Measurements from ENCODE around the gene SLC38A7. TPM values are rescaled to one million over a fixed set of nuclear protein-coding genes. Genes with fewer than 3 reads are reported as not detected.
"Not testable (repeated sequence)": the region's sequence is repeated elsewhere in the genome, so short reads cannot be mapped to it uniquely, and the experiment has no call there.

Gene SLC38A7
- total and polyA plus RNA-seq, 5 donors from 2014 or later: 2.4 to 10.2 (median 3.8) TPM

DNA sequence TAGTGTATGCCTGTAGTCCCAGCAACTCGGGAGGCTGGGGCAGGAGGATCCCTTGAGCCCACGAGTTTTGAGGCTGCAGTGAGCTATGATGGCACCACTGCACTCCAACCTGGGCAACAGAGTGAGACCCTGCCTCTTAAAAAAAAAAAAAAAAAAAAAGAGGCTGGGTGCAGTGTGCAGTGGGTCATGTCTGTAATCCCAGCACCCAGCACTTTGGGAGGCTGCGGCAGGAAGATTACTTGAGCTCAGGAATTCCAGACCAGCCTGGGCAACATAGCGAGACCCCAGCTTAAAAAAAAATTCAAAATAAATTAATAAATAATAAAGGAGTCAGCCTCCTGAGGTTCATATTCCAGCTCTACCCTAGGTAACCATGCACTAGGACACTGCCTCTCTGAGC is 45.3 kb downstream of the SLC38A7 start:
- no peak overlapping the region for H3K4me3 ChIP-seq (ENCODE audit: low read depth, low read length)
- Mint-ChIP-seq H3K4me1 (peaks cover 0 to 5% (median 0%) of the 10 kb centered on the region in 4 donors), H3K9me3 (peaks cover 0 to 1% (median 0%) of the 10 kb centered on the region in 7 donors), H3K27me3 (peaks cover 17% of the 10 kb centered on the region), H3K36me3 (no peaks in the 10 kb centered on the region), H3K27ac (no peak overlapping the region), H3K4me3 (no peak overlapping the region)
- H3K4me1 ChIP-seq (ENCODE audit: control insufficient read depth, insufficient read depth, low read length, poor library complexity, severe bottlenecking): no peaks in the 10 kb centered on the region
- H3K27ac ChIP-seq (ENCODE audit: insufficient read depth, low read length, poor library complexity, severe bottlenecking): no peak overlapping the region
- ATAC-seq (ENCODE audit: low read depth in 2 of 2) (no peak), DNase-seq (no peak)
- no peaks in the 10 kb centered on the region for H3K36me3 ChIP-seq (ENCODE audit: control insufficient read depth, insufficient read depth, low read length)
- no peaks in the 10 kb centered on the region for H3K27me3 ChIP-seq (ENCODE audit: control insufficient read depth, insufficient read depth, low read length)
- H3K9me3 ChIP-seq (ENCODE audit: control insufficient read depth in 2 of 2, low read length in 2 of 2): no peaks in the 10 kb centered on the region

DNA sequence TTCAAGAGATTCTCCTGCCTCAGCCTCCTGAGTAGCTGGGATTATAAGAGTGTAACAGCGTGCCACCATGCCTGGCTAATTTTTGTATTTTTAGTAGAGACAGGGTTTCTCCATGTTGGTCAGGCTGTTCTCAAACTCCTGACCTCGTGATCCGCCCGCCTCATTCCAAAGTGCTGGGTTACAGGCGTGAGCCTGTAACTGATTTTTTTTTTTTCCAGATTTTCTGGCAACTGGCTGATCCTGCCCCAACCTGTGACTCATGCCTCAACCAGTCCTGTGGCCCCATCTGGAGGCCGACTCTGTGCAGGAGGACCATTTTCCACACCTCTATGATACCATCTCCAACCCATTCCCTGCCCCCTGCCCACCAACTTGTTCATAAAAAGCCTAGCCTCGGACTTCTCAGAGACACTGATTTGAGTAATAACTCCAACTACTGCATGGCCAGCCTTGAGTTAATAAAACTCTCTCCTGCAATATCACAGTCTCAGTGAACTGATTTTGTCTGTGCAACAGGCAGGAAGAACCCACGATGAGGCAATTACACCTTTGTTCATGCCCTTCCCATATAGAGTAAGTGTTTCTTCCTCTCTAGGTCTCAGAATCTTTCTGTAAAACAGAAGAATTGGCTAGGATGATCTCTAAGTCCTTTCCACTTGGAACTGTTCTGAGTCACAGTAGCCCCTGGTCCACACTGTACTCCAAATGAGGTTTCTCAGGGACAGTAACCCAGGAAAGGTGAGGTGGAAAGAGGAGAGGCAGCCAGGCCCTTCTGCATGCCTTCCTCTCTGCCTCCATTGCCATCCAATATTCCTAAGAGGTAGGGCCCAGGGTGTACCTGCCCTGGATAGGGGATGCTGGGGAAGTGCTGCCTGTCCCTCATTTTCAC is 46.2 kb downstream of the SLC38A7 start:
- Histone ChIP-seq H3K27ac (ENCODE audit: insufficient read depth, low read length, poor library complexity, severe bottlenecking) (no peak overlapping the region), H3K36me3 (ENCODE audit: control insufficient read depth, insufficient read depth, low read length) (no peaks in the 10 kb centered on the region), H3K4me1 (ENCODE audit: control insufficient read depth, insufficient read depth, low read length, poor library complexity, severe bottlenecking) (no peaks in the 10 kb centered on the region), H3K27me3 (ENCODE audit: control insufficient read depth, insufficient read depth, low read length) (no peaks in the 10 kb centered on the region), H3K9me3 (ENCODE audit: control insufficient read depth in 2 of 2, low read length in 2 of 2) (no peaks in the 10 kb centered on the region), H3K4me3 (ENCODE audit: low read depth, low read length) (no peak overlapping the region)
- Mint-ChIP-seq H3K4me1 (peaks cover 0 to 5% (median 0%) of the 10 kb centered on the region in 4 donors), H3K27ac (no peak overlapping the region), H3K27me3 (peaks cover 17% of the 10 kb centered on the region), H3K4me3 (no peak overlapping the region), H3K9me3 (peaks cover 0 to 1% (median 0%) of the 10 kb centered on the region in 7 donors), H3K36me3 (no peaks in the 10 kb centered on the region)
- DNase-seq: no peak
- no peak for ATAC-seq (ENCODE audit: low read depth in 2 of 2)

DNA sequence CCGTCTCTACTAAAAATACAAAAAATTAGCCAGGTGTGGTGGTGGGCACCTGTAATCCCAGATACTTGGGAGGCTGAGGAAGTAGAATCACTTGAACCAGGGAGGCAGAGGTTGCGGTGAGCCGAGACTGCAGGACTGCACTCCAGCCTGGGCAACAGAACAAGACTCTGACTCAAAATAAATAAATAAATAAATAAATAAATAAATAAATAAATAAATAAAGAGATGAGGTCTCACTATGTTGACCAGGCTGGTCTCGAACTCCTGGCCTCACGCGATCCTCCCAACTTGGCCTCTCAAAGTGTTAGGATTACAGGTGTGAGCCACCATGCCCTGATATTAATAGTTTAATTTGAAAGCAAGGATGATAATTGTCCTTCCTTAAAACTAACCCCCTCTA is 47.5 kb downstream of the SLC38A7 start:
- H3K27me3 ChIP-seq (ENCODE audit: control insufficient read depth, insufficient read depth, low read length); H3K9me3 Mint-ChIP-seq; DNase-seq; H3K4me3 ChIP-seq (ENCODE audit: low read depth, low read length); H3K27ac ChIP-seq (ENCODE audit: insufficient read depth, low read length, poor library complexity, severe bottlenecking); H3K9me3 ChIP-seq (ENCODE audit: control insufficient read depth in 2 of 2, low read length in 2 of 2); H3K36me3 ChIP-seq (ENCODE audit: control insufficient read depth, insufficient read depth, low read length); H3K4me1 ChIP-seq (ENCODE audit: control insufficient read depth, insufficient read depth, low read length, poor library complexity, severe bottlenecking); H3K27ac Mint-ChIP-seq; H3K4me1 Mint-ChIP-seq; ATAC-seq (ENCODE audit: low read depth in 2 of 2); H3K36me3 Mint-ChIP-seq; H3K4me3 Mint-ChIP-seq: not testable (repeated sequence)
- H3K27me3 Mint-ChIP-seq: peaks cover 17% of the 10 kb centered on the region

DNA sequence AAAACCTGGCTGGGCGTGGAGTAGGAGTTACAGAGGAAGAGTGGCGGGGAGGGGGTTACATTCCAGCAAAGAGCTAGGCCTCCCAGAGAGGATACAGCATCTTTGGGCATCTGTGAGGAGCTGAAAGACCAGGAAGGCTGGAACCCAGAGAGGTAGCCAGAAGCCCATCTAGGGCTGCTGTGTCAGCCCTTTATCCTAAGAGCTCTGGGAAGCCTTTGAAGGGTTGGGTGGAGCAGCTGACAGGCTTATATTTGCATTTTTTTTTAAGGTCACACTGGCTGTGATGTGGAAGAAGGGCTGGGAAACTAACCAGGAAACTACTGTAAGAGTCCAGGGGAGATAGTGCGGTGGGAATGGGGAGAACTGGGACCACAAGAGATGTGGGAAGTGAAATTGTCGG is 48.1 kb downstream of the SLC38A7 start:
- Mint-ChIP-seq H3K4me1 (peaks cover 0 to 7% (median 1%) of the 10 kb centered on the region in 4 donors), H3K4me3 (no peak overlapping the region), H3K36me3 (no peaks in the 10 kb centered on the region), H3K9me3 (peaks cover 0 to 1% (median 0%) of the 10 kb centered on the region in 7 donors), H3K27ac (no peak overlapping the region), H3K27me3 (peaks cover 17% of the 10 kb centered on the region)
- Histone ChIP-seq H3K4me1 (ENCODE audit: control insufficient read depth, insufficient read depth, low read length, poor library complexity, severe bottlenecking) (no peaks in the 10 kb centered on the region), H3K27ac (ENCODE audit: insufficient read depth, low read length, poor library complexity, severe bottlenecking) (no peak overlapping the region), H3K27me3 (ENCODE audit: control insufficient read depth, insufficient read depth, low read length) (no peaks in the 10 kb centered on the region), H3K4me3 (ENCODE audit: low read depth, low read length) (no peak overlapping the region), H3K9me3 (ENCODE audit: control insufficient read depth in 2 of 2, low read length in 2 of 2) (no peaks in the 10 kb centered on the region), H3K36me3 (ENCODE audit: control insufficient read depth, insufficient read depth, low read length) (no peaks in the 10 kb centered on the region)
- DNase-seq: no peak
- ATAC-seq (ENCODE audit: low read depth in 2 of 2): no peak

DNA sequence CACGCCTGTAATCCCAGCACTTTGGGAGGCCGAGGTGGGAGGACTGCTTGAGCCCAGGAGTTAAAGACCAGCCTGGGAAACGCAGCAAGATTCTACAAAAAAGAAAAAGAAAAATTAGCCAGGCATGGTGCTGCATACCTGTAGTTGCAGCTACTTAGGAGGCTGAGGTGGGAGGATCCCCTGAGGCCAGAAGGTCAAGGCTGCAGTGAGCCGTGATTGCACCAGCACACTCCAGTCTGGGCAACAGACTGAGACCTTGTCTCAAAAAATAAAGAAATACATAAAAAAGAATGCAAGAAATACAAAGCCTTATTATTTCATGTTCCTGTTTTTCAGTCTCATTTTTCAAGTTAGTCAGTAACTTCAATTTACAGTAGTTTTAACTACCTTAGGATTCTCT is 49.1 kb downstream of the SLC38A7 start:
- Mint-ChIP-seq H3K36me3 (no peaks in the 10 kb centered on the region), H3K27me3 (peaks cover 17% of the 10 kb centered on the region), H3K4me3 (no peak overlapping the region), H3K27ac (no peak overlapping the region), H3K9me3 (peaks cover 0 to 1% (median 0%) of the 10 kb centered on the region in 7 donors), H3K4me1 (peaks cover 0 to 8% (median 3%) of the 10 kb centered on the region in 4 donors)
- ATAC-seq (ENCODE audit: low read depth in 2 of 2): no peak
- H3K36me3 ChIP-seq (ENCODE audit: control insufficient read depth, insufficient read depth, low read length): no peaks in the 10 kb centered on the region
- peaks cover 3% of the 10 kb centered on the region for H3K4me1 ChIP-seq (ENCODE audit: control insufficient read depth, insufficient read depth, low read length, poor library complexity, severe bottlenecking)
- no peak overlapping the region for H3K4me3 ChIP-seq (ENCODE audit: low read depth, low read length)
- no peak overlapping the region for H3K27ac ChIP-seq (ENCODE audit: insufficient read depth, low read length, poor library complexity, severe bottlenecking)
- DNase-seq: no peak
- no peaks in the 10 kb centered on the region for H3K9me3 ChIP-seq (ENCODE audit: control insufficient read depth in 2 of 2, low read length in 2 of 2)
- H3K27me3 ChIP-seq (ENCODE audit: control insufficient read depth, insufficient read depth, low read length): no peaks in the 10 kb centered on the region

DNA sequence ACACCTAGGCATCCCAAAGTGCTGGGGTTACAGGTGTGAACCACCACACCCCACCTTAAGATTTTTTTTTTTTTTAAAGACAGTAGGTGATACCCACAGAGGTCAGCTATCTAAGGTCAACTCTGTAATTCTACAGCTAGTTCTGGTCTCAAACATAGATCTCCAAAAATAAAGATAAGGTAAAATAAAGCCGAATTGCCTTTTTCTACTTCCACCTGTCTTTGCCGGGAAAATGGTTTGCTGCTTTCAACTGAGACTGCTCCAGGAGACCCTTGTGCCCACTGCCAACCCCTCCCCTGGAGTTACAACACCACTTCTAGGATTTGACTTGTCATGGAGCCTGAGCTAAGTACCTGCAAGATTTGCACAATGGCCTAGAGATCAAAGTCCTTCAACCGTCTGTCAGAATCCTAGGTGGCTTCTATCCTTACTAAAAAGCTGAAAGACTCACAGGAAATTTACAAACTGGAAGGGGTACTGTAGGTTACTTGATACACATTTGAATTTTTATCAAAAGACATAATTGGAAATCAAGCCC is 50.2 kb downstream of the SLC38A7 start:
- Histone ChIP-seq H3K4me3 (ENCODE audit: low read depth, low read length) (no peak overlapping the region), H3K4me1 (ENCODE audit: control insufficient read depth, insufficient read depth, low read length, poor library complexity, severe bottlenecking) (peaks cover 7% of the 10 kb centered on the region), H3K27ac (ENCODE audit: insufficient read depth, low read length, poor library complexity, severe bottlenecking) (no peak overlapping the region), H3K9me3 (ENCODE audit: control insufficient read depth in 2 of 2, low read length in 2 of 2) (no peaks in the 10 kb centered on the region), H3K27me3 (ENCODE audit: control insufficient read depth, insufficient read depth, low read length) (no peaks in the 10 kb centered on the region), H3K36me3 (ENCODE audit: control insufficient read depth, insufficient read depth, low read length) (no peaks in the 10 kb centered on the region)
- peaks cover 0 to 1% (median 0%) of the 10 kb centered on the region in 7 donors for H3K9me3 Mint-ChIP-seq
- peaks cover 0 to 12% (median 6%) of the 10 kb centered on the region in 4 donors for H3K4me1 Mint-ChIP-seq
- no peak overlapping the region for H3K27ac Mint-ChIP-seq
- H3K36me3 Mint-ChIP-seq: peaks cover 4% of the 10 kb centered on the region
- no peak overlapping the region for H3K4me3 Mint-ChIP-seq
- no peak for DNase-seq
- peaks cover 17% of the 10 kb centered on the region for H3K27me3 Mint-ChIP-seq
- ATAC-seq (ENCODE audit: low read depth in 2 of 2): no peak

DNA sequence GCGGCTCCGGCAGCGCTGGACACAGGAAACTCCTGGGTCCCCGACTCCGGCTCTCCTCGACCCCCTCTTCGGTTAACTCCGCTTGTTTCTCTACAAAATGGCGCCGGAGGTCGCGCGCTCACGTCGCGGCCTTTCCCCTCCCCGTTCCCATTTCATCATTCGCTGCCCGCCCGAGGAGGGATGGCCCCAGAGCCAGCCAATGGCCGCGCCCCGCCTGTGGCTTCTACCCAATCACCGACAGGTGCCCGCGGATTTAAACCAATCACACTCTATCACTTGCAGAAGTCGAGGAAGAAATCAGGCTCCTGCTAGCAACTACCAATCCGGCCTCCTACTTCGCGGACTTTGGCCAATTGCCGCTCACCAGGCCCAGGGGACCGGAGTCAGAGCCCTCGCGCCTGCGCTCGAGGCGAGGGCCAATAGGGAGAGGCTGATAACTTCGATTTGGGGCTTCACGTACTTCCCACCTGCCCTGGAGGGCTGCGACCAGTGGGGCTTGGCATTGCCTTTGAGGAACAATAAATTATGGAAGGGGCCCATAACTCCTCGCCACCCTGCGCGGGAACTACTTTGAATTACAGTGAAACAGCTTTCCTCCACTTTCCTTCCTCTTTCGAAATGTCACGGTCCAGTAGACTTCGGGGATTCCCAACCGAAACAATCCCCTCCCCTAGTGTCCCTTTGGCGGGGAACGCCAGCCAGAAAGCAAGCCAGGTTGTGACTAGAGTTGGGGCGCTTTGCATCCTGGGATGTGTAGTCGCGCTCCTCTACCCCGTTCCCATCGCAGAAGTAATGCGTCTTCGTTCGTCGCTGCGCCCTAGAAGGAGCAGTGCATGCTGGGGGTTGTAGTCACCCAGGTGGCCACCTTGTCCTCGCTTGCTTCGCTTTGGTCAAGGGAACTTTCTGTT is 54.6 kb downstream of the SLC38A7 start, which contains the start of gene CNOT1:
Gene CNOT1, minus strand, starts transcription at position 94 of the 908 bp plus-strand sequence. CDS start 30,489 bp downstream, outside the sequence.
- H3K27ac ChIP-seq (ENCODE audit: insufficient read depth, low read length, poor library complexity, severe bottlenecking): peak within 1 kb of the TSS; percentile 100
- no peaks in the 10 kb centered on the region for H3K9me3 Mint-ChIP-seq
- H3K9me3 ChIP-seq (ENCODE audit: control insufficient read depth in 2 of 2, low read length in 2 of 2): no peaks in the 10 kb centered on the region
- H3K27me3 Mint-ChIP-seq: peaks cover 7% of the 10 kb centered on the region
- peak within 1 kb of the TSS; percentile 93 for H3K4me3 ChIP-seq (ENCODE audit: low read depth, low read length)
- no peaks in the 10 kb centered on the region for H3K36me3 ChIP-seq (ENCODE audit: control insufficient read depth, insufficient read depth, low read length)
- ATAC-seq (ENCODE audit: low read depth in 2 of 2) (peak; percentile 87 to 88), DNase-seq (peak; percentile 96 to 99 (median 99))
- no peaks in the 10 kb centered on the region for H3K27me3 ChIP-seq (ENCODE audit: control insufficient read depth, insufficient read depth, low read length)
- H3K27ac Mint-ChIP-seq: peak within 1 kb of the TSS; percentile 99 to 100 (median 99)
- peak within 1 kb of the TSS; percentile 98 to 100 (median 99) for H3K4me3 Mint-ChIP-seq
- H3K4me1 ChIP-seq (ENCODE audit: control insufficient read depth, insufficient read depth, low read length, poor library complexity, severe bottlenecking): peaks cover 34% of the 10 kb centered on the region
- H3K4me1 Mint-ChIP-seq: peaks cover 7 to 37% (median 22%) of the 10 kb centered on the region in 4 donors
- peaks cover 4% of the 10 kb centered on the region for H3K36me3 Mint-ChIP-seq

All from CD4-positive, CD25-positive, alpha-beta regulatory T cell (primary cell).